Endothelial cell of umbilical vein (primary cell): ENCODE data around the gene LYSMD3. TPM values are rescaled to one million over a fixed set of nuclear protein-coding genes. Genes with fewer than 3 reads are reported as not detected.

Experiments used
- BruUV-seq: library from RNA; stranded (reverse); fragments of 400-500 nt; replicated peaks from 2 replicates; lab custom pipeline; 2021; lab: Mats Ljungman, UMichigan
- CTCF ChIA-PET: fragments of 300-600, 350-600 bp; sonication (Branson Sonifier 250); formaldehyde crosslinking; loops from one replicate; lab custom pipeline; 2021; ENCODE audit warnings: antibody characterized with exemption, inconsistent platforms; lab: Charles Lee
- POLR2A ChIA-PET: fragments of 300-600, 350-600 bp; sonication (Branson Sonifier 250); formaldehyde crosslinking; loops from one replicate; lab custom pipeline; 2021; ENCODE audit warnings: antibody characterized with exemption, inconsistent platforms; lab: Charles Lee
- DNase-seq: peaks from one replicate; pipeline ENCODE4 v3.0.0-alpha.2; 2011; ENCODE audit warnings: low read depth, low spot score
- FAIRE-seq: peaks from 2 replicates; lab custom pipeline; 2011; peaks lifted over from hg19 to GRCh38; lab: Jason Lieb, UNC
- H2AFZ ChIP-seq: 2 replicates; pipeline ENCODE4 v1.6.0; 2012; ENCODE audit warnings: low read depth, low read length, control low read depth, inconsistent platforms
- H3K27ac ChIP-seq: 2 replicates; pipeline ENCODE4 v1.5.1; 2011; ENCODE audit warnings: low read depth, mild to moderate bottlenecking, control low read depth, low read length, moderate library complexity; ENCODE audit not compliant: insufficient read depth
- H3K27me3 ChIP-seq, 2 experiments: 2 replicates each; pipeline versions ENCODE4 v1.6.0 to v1.6.1; 2011; ENCODE audit warnings: low read length in 2 of 2, mixed read lengths in 1 of 2; ENCODE audit not compliant: control insufficient read depth in 2 of 2, insufficient read depth in 2 of 2
- H3K36me3 ChIP-seq, 2 experiments: 2 replicates in 1 of 2; 3 replicates in 1 of 2; pipeline ENCODE4 v1.5.1; 2011; ENCODE audit warnings: low read length in 2 of 2, mild to moderate bottlenecking in 1 of 2, moderate library complexity in 1 of 2; ENCODE audit not compliant: control insufficient read depth in 2 of 2, insufficient read depth in 2 of 2; ENCODE audit errors: extremely low read depth in 1 of 2
- H3K4me1 ChIP-seq: 3 replicates; pipeline ENCODE4 v1.5.1; 2011; ENCODE audit warnings: mild to moderate bottlenecking, low read length; ENCODE audit not compliant: control insufficient read depth, insufficient read depth; ENCODE audit errors: extremely low read depth
- H3K4me2 ChIP-seq: 2 replicates; pipeline ENCODE4 v1.6.1; 2011; ENCODE audit warnings: low read length, control low read depth, mixed read lengths; ENCODE audit not compliant: insufficient read depth
- H3K4me3 ChIP-seq, 3 experiments: fragments of 200-600 bp in 1 of 3; sonication (generic), shearing (Covaris generic) in 1 of 3; replicated peaks in 1 of 3; 2 replicates each; pipeline ENCODE4 v1.5.1; 2011 to 2016; ENCODE audit warnings: control low read depth in 3 of 3, low read length in 3 of 3, mild to moderate bottlenecking in 2 of 3, inconsistent platforms in 1 of 3, low read depth in 1 of 3, moderate library complexity in 1 of 3; ENCODE audit not compliant: insufficient read depth in 1 of 3
- H3K79me2 ChIP-seq: 2 replicates; pipeline ENCODE4 v1.6.0; 2012; ENCODE audit warnings: low read length, inconsistent platforms; ENCODE audit not compliant: control insufficient read depth, insufficient read depth
- H3K9ac ChIP-seq: replicated peaks from 2 replicates; pipeline ENCODE3; 2011; ENCODE audit warnings: low read length, control low read depth; ENCODE audit not compliant: insufficient read depth; ENCODE audit errors: extremely low read depth
- H3K9me1 ChIP-seq: replicated peaks from 3 replicates; pipeline ENCODE4 v1.6.0; 2011; ENCODE audit warnings: mild to moderate bottlenecking, low read length; ENCODE audit not compliant: control insufficient read depth, insufficient read depth; ENCODE audit errors: extremely low read depth
- H3K9me3 ChIP-seq: replicated peaks from 2 replicates; pipeline ENCODE4 v1.5.1; 2012; ENCODE audit warnings: low read length, inconsistent platforms; ENCODE audit not compliant: control insufficient read depth, insufficient read depth
- H4K20me1 ChIP-seq: replicated peaks from 2 replicates; pipeline ENCODE3; 2011; ENCODE audit warnings: mild to moderate bottlenecking, low read length; ENCODE audit not compliant: control insufficient read depth, insufficient read depth; ENCODE audit errors: extremely low read depth
- CTCF ChIP-seq, 2 donors: IDR thresholded peaks; 1 replicate in 1 of 2; 2 replicates in 1 of 2; pipeline ENCODE4 v1.5.1; 2011; ENCODE audit warnings: low read length in 2 of 2, mild to moderate bottlenecking in 2 of 2, moderate library complexity in 2 of 2, control low read depth in 1 of 2, inconsistent platforms in 1 of 2, low read depth in 1 of 2; ENCODE audit not compliant: insufficient read depth in 1 of 2; ENCODE audit errors: extremely low read depth in 1 of 2
- EZH2 ChIP-seq: IDR thresholded peaks from 2 replicates; pipeline ENCODE4 v1.6.1; 2012; ENCODE audit warnings: borderline replicate concordance, low read depth, mild to moderate bottlenecking, moderate library complexity, low read length, inconsistent platforms; ENCODE audit not compliant: severe bottlenecking
- FOS ChIP-seq: IDR thresholded peaks from 2 replicates; pipeline ENCODE4 v1.6.1; 2011; ENCODE audit warnings: mild to moderate bottlenecking, low read length, moderate library complexity, borderline replicate concordance; ENCODE audit not compliant: insufficient read depth
- GATA2 ChIP-seq: IDR thresholded peaks from 2 replicates; pipeline ENCODE4 v1.7.0; 2011; ENCODE audit warnings: low read depth, mild to moderate bottlenecking, moderate library complexity, mixed read lengths, low read length; ENCODE audit not compliant: insufficient read length, insufficient read depth
- JUN ChIP-seq: IDR thresholded peaks from 2 replicates; pipeline ENCODE4 v1.6.1; 2011; ENCODE audit warnings: borderline replicate concordance, low read depth; ENCODE audit not compliant: insufficient read length, insufficient read depth
- MYC ChIP-seq: IDR thresholded peaks from one replicate; pipeline ENCODE4 v1.6.1; 2011; ENCODE audit warnings: mild to moderate bottlenecking, low read depth, low read length
- POLR2A ChIP-seq: IDR thresholded peaks from 2 replicates; pipeline ENCODE4 v1.6.1; 2012; ENCODE audit warnings: low read depth, mild to moderate bottlenecking, control low read depth, low read length
- POLR2AphosphoS5 ChIP-seq: IDR thresholded peaks from 2 replicates; pipeline ENCODE4 v1.6.1; 2012; ENCODE audit warnings: low read depth, mild to moderate bottlenecking, control low read depth, low read length, moderate library complexity; ENCODE audit not compliant: insufficient read depth
- dilution Hi-C: fragments of 300-500 bp; cut with MboI; formaldehyde crosslinking; loops from one replicate; pipeline ENCODE4 v1.15.0; 2019; ENCODE audit warnings: low sequenced_read_pairs; ENCODE audit not compliant: extremely low pct_ligation_motif_present
- intact Hi-C: fragments of 100-400 bp; cut with micrococcal nuclease; formaldehyde crosslinking; loops from one replicate; pipeline ENCODE4 v1.10.0; 2022
- polyA plus RNA-seq, 4 experiments: library from polyadenylated mRNA; depleted of rRNA in 3 of 4; stranded (reverse) in 3 of 4; unstranded in 1 of 4; fragments of >200 nt; gene quantifications; 2 replicates each; pipeline versions ENCODE4 v1.2.1 to v1.2.3, GENCODE V29; 2011 to 2012; ENCODE audit warnings: missing spikeins in 1 of 4
- total RNA-seq: library from RNA; stranded (reverse); gene quantifications from 2 replicates; pipeline ENCODE4 v1.2.3, GENCODE V29; 2021
- TF ChIP-seq, protein P1 (sequence below): IDR thresholded peaks from 2 replicates; pipeline ENCODE4 v1.6.1; 2011; ENCODE audit not compliant: insufficient read depth, insufficient read length

LYSMD3 gene
- total and polyA plus RNA-seq, 2 donors (not counting 3 experiments of a cell fraction or from before 2014, with no cell fraction given) = 6.0 to 21.3 TPM

- Histone ChIP-seq H3K4me1 (no peaks in the 10 kb centered on the region), H3K9me1 (no peaks in the 10 kb centered on the region), H3K9me3 (no peaks in the 10 kb centered on the region), H3K36me3 (no peaks in the 10 kb centered on the region), H3K4me2 (no peak overlapping the region), H3K27me3 (peaks cover 18 to 46% of the 10 kb centered on the region in 2 experiments), H3K4me3 (no peak overlapping the region), H3K9ac (no peak overlapping the region), H3K79me2 (no peaks in the 10 kb centered on the region), H2AFZ (no peak overlapping the region), H4K20me1 (no peaks in the 10 kb centered on the region), H3K27ac (no peak overlapping the region)
- no TSS peak for BruUV-seq
- dilution Hi-C loops = no loop called here
- intact Hi-C loops = no loop called here
- DNase-seq (no peak), FAIRE-seq (no peak)
- POLR2A ChIA-PET = no interaction called here
- TF ChIP-seq, protein P1, sequence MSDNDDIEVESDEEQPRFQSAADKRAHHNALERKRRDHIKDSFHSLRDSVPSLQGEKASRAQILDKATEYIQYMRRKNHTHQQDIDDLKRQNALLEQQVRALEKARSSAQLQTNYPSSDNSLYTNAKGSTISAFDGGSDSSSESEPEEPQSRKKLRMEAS = no peak
- no peak for TF ChIP-seq JUN
- TF ChIP-seq POLR2A = no peak
- TF ChIP-seq MYC = no peak
- TF ChIP-seq CTCF (IDR thresholded peaks at IDR 0.05; ENCODE audit: extremely low read depth in 1 of 2, insufficient read depth in 1 of 2, low read depth in 1 of 2, low read length in 2 of 2) = no peak
- no peak for TF ChIP-seq GATA2
- no peak for TF ChIP-seq EZH2
- no peak for TF ChIP-seq FOS
- TF ChIP-seq POLR2AphosphoS5 = no peak
- CTCF ChIA-PET = interaction anchor here (1.1 to 1.4 kb wide), 3 partner anchors 11 to 123 kb away, joined by 3 to 4 read pairs (median 3); no protein-coding TSS in a partner anchor
Observed at GRCh38 chr5:90563108-90563507, 33.7 kb upstream of the LYSMD3 start.
